EL (cell line): Measurements from ENCODE around the gene G3BP2.
A peak's percentile ranks its signal among the peaks of the same experiment; 100 is the strongest.

ENCODE experiments used
- DNase-seq: peaks from one replicate; pipeline ENCODE4 v3.0.0-alpha.2; 2016

G3BP2 gene

DNA sequence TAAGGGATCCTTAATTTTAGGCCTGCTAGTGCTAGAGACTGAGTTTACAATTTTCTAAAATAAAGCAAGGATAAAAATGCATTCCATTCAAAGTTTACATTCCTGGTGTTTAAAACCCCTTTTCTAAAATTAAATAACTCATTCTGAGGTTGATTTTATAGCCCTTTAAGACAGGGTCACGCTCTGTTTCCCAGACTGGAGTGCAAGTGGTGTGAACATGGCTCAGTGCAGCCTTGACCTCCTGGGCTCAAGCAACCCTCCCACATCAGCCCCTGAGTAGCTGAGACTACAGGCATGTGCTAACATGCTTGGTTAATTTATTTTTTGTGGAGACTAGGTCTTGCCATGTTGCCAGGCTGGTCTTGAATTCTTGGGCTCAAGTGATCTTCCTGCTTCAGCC, 36.0 kb downstream of the G3BP2 start:
- peak; percentile 52 for DNase-seq

DNA sequence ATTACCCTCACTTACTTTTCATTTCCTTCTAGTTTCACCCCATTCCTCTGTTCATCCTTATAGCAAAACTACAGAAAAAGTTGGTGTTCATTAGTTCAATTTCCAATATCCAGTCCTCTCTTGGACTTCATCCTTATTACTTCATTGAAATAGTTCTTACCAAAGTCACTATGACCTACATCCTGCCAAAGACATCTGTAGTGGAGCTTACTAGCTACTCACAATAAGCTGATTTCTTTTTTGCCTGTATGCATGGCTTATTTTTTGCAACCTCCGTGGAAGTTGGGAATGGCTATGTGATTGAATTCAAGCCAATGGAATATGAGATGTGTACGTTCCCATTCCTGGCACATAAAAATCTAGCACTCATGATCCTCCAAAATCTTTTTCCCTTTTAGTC, 38.3 kb downstream of the G3BP2 start:
- peak; percentile 23 for DNase-seq

DNA sequence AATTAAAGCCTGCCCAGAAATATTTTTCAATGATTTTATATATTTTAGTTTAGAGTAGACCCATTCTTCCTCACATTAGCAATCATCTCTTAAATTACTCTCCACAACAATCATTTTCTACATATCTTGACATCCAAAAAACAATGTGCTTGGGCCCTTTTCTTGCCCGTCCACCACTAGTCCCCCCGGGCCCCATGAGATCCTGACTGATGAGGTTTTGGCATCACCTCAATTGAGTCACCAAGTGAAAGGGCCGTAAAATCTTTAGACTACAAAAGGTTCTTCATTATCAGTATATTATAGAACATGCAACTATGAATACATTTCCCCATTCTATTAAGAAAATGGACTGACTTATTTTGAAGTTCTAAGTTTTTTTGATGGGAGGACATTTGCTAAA, 38.9 kb downstream of the G3BP2 start:
- DNase-seq: peak; percentile 18

DNA sequence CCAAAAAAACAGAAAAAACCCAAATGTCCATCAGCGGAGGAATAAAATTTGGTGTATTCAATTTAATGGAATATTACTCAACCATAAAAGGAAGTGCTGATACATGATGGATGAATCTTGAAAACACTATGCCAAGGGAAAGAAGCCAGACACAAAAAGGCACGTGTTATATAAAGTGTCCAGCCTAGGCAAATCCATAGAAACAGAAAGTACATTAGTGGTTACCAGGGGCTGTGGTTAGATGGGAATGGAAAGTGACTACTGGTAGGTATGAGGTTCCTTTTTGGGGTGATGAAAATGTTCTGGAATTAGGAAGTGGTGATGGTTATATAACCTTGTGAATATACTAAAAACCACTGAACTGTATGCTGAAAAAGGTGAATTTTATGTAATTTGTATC, 39.4 kb downstream of the G3BP2 start:
- DNase-seq: peak; percentile 64

DNA sequence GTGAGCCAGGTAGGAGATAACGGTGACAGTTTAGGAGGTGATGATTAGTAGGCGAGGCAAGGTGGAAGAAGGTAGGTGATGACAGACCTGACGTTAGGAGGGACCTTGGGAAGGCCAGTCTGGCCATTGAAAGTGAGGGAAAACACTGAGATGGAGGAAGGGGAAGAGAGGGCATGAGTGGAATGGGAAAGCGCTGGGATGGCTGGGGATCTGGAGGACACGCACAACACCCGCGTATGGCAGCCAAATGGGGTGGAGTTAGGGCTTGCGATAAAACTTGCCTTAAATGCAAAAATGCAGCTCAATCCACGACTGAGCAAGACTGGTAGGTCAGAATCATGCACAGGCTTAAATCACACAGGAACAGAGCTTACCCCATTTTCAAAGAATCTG, 42.3 kb downstream of the G3BP2 start:
- DNase-seq: no peak

DNA sequence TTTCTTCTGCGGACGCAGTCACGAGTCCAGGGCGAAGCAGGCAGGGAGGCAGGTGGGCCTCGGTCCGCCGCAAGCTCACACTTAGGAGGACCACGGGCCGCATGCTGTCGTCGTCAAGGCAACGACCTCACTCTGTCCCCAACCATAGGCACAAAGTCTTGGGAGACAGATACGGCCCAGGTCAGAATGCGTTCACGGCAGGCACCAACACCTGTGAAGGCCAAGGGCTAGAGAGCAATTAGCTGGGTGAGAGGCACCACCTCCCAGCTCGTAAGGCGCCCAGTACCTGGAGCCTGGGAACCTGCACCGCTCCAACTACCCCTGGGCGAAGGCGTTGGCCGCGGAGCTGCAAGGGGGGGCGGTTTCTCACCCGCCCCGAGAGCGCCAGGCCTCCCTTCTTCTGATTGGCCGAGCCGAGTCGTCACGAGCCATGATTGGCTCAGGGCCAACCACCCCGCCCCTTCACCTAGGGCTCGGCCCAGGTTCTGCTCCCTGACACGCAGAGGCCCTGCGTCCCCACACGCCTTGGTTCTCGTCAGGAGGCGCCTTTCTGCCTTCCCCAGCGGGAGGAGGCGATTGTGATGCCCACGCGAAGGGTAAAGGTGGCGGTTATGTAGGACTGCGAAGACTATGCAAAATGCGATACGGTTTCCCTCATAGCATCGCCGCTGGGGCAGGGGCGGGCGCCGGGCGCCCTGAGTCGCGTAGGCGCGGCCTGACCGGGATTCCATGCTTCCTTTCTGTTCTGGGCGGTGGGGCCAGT, 42.9 kb downstream of the G3BP2 start, which contains the start of gene CDKL2:
CDKL2 (minus strand) TSS at position 355 of the 763 bp plus-strand sequence. CDS start 4,540 bp downstream, outside the sequence.
- DNase-seq: peak; percentile 70

DNA sequence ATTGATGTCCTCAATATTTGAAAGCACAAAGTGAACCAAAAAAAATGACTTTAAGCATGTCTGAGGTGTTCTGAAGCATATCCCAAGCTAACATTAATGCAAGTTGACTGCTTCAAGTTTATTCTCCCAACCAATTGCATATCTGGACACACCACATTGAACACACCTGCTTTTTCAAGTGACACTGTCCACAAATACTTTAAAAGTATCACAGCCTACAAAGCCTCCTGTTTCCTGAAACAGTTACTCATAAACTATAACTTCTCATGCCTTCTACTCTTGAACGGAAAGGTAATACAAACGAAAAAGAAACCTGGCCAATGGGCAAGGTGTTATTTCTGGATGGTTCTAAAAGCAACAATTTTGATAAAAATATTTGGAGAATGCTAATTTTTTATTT, 44.0 kb downstream of the G3BP2 start:
- DNase-seq: no peak

DNA sequence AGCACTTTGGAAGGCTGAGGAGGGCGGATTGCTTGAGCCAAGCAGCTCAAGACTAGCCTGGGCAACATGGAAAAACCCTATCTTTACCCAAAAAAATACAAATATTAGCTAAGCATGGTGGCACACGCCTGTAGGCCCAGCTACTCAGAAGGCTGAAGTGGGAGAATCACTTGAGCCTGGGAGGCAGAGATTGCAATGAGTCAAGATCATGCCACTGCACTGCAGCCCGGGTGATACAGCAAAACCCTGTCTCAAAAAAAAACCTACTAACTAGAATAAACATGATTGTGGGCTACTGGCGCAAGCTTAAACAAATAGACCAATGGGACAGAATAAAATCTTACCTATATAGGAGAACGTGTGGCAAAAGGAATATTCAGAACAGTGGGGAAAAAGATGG, 50.2 kb downstream of the G3BP2 start:
- DNase-seq: no peak

DNA sequence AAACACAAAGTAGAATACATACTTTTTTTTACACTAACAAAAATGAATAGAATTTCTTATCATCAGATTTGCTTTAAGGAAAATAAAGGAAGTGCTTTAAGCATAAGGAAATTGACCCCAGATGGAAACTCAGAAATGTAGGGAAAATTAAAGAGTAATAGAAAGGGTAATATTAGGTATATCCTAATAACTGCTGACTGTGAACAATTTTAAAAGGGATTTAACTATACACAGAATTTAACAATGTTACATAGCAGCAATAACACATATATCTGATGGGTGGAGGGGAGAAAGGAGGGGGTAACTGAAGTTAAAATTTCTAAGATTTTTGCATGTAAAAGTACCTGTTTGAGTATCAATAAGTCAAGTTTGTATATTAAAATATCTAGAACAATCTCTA, 51.5 kb downstream of the G3BP2 start:
- no peak for DNase-seq

DNA sequence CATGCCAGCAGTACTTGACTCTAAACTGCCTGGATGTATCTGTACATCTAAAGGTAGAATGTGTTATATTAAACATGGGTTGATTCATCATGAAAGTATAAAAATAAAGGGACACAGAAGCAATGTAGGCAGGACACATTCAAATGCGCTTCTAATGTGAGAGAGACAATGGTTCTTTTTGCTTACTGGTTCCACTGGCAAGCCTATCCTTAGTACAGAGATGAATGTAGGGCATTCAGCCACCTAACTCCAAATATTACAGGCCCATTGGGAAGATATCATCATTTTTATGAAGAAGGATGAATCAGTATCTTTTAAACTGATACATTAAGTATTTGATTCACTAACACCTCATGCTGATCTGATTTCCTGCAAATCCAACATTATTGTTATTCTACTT, 60.9 kb downstream of the G3BP2 start:
- DNase-seq: no peak

DNA sequence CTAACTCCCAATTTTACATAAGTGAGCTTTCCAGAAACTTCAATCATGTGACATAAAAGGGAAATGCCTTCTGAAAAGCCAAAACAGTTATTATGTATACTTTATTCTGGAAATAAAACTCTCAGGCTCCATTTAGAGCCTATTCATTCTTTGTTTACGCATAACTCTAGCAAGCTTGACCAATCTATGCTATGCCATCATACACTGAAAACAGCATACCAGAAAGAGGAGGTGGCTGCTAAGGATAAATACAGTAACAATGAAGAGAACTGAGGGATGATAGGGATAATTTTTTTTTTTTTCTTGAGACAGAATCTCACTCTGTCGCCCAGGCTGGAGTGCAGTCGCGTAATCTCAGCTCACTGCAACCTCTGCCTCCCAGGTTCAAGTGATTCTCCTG, 67.3 kb downstream of the G3BP2 start:
- peak; percentile 1 for DNase-seq

DNA sequence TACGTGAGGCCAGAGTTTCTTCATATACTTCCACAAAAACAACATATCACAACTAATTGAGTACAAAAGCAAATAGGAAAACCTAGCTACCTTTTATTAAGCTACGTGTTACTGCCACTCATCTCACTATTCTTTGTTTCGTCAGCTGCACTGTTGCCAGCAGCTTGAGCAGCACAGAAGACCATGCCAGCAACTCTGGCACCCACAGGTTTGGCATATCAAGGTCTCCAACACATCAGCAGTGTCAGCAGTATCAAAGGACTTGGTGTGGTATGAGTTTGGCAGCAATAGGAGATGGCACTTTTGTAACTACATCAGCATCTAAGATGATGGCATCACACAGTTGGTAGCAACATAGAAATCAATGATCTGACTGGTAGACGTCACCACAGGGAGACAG, 73.6 kb downstream of the G3BP2 start:
- DNase-seq: no peak

DNA sequence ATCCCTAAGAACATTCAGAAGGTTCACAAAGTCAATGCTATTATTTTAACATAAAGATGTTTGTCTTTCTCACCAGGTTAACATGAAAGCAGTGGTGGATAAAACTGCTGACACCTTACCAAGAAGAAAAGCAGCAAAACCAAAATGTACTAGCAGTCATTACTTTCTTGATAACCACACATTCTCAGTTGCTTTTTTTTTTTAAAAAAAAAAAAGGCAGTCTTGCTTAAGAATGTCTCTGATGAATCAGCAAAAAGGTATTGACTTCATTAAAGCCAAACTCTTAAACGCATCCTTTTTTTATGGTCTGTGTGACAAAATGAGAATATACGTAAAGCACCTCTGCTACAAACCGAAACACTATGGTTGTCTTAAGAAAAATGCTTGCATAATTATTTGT, 74.8 kb downstream of the G3BP2 start:
- peak; percentile 37 for DNase-seq

DNA sequence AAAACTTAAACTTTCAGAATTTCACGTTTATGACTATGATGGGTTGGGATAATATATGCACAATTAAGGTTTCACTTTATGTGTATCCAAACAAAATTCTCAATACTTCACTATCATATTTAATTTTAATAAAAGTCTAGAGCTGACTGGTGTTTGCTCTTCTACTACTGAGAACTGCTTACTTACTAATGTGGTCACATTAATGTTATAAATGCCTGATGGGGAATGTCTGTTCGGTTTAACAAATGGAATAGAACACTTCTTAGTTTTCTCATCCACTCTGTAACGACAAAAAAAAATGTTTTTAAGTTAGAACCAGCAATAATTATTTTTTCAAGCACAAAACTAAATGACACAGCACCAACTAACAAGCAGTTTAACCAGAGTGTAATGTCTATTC, 77.2 kb downstream of the G3BP2 start:
- DNase-seq: no peak

DNA sequence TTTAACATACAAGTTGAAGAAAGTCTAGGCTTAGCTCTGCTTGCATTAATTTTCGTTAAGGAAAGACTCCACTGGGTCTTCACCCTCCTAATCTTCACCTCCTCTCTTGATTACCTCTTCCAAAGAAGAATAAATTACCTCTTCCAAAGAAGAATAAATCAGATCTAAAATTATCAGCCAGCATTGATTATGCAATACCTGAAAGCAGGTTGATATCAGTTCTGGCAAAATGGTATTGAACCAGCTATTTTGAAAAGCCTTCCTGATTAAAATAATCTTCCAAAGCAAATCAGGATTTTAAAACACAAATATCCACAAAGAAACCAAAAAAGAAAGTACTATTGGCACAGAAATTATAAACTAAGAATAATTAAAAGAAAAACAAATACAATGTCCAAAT, 79.8 kb downstream of the G3BP2 start:
- DNase-seq: no peak
